Cardiac muscle cell (in vitro differentiated cells and primary cell): ENCODE data around the gene TLK2. TPM values are rescaled to one million over a fixed set of nuclear protein-coding genes. Genes with fewer than 3 reads are reported as not detected.
"Not testable (repeated sequence)": the region's sequence is repeated elsewhere in the genome, so short reads cannot be mapped to it uniquely, and the experiment has no call there.

ENCODE experiments used
- DNase-seq, 2 donors: peaks; one replicate each; pipeline versions ENCODE4 v3.0.0 to v3.0.0-alpha.2; 2010 to 2017; ENCODE audit warnings: low read depth in 1 of 2, low spot score in 1 of 2
- H3K27ac ChIP-seq: fragments of 200-600 bp; sonication (generic); 2 replicates; pipeline ENCODE4 v1.5.1; 2016
- H3K27me3 ChIP-seq: fragments of 200-600 bp; sonication (generic); 2 replicates; pipeline ENCODE4 v1.6.0; 2016; ENCODE audit warnings: control low read depth
- H3K36me3 ChIP-seq: fragments of 200-600 bp; sonication (generic); 2 replicates; pipeline ENCODE4 v1.5.1; 2016; ENCODE audit warnings: control low read depth
- H3K4me1 ChIP-seq: fragments of 200-600 bp; sonication (generic); 2 replicates; pipeline ENCODE4 v1.8.1; 2017; ENCODE audit warnings: low read depth, mild to moderate bottlenecking, mixed run types
- H3K4me3 ChIP-seq: fragments of 200-600 bp; sonication (generic); 2 replicates; pipeline ENCODE4 v1.5.1; 2016; ENCODE audit warnings: mild to moderate bottlenecking
- H3K9me3 ChIP-seq: fragments of 200-600 bp; sonication (generic); 2 replicates; pipeline ENCODE4 v1.5.1; 2017; ENCODE audit warnings: low read depth, mild to moderate bottlenecking, control low read depth
- CTCF ChIP-seq: IDR thresholded peaks from 2 replicates; pipeline ENCODE4 v1.5.1; 2012; ENCODE audit warnings: low read depth, mild to moderate bottlenecking, low read length
- polyA plus RNA-seq: library from polyadenylated mRNA; unstranded; fragments of >200 nt; fragmentation: Nextera tagmentation; extraction: Ambion mirVana; gene quantifications from 2 replicates; pipeline ENCODE4 v1.2.1, GENCODE V29; 2016
- total RNA-seq: library from RNA; depleted of rRNA; stranded (reverse); fragments of >200 nt; gene quantifications from 2 replicates; pipeline ENCODE4 v1.2.3, GENCODE V29; 2016

Gene TLK2
- total and polyA plus RNA-seq, 2 experiments from 2014 or later: 36.8 to 43.1 TPM

GRCh38 chr17:62588109-62588508, 109.5 kb downstream of the TLK2 start:
- Histone ChIP-seq H3K27me3 (no peaks in the 10 kb centered on the region), H3K36me3 (peaks cover 8% of the 10 kb centered on the region), H3K4me3 (no peak overlapping the region), H3K9me3 (no peaks in the 10 kb centered on the region), H3K4me1 (peaks cover 20% of the 10 kb centered on the region), H3K27ac (peak overlapping the region; percentile 2)
- no peak for TF ChIP-seq CTCF
- no peak for DNase-seq

- Histone ChIP-seq H3K27me3 (no peaks in the 10 kb centered on the region), H3K4me1 (no peaks in the 10 kb centered on the region), H3K27ac (peak overlapping the region; percentile 8), H3K9me3 (no peaks in the 10 kb centered on the region), H3K36me3 (peaks cover 11% of the 10 kb centered on the region), H3K4me3 (no peak overlapping the region)
- DNase-seq: no peak
- TF ChIP-seq CTCF: no peak
Measured at GRCh38 chr17:62591333-62591732, 112.7 kb downstream of the TLK2 start.

GRCh38 chr17:62591822-62592221, 113.2 kb downstream of the TLK2 start:
- Histone ChIP-seq H3K36me3 (peaks cover 14% of the 10 kb centered on the region), H3K27ac (peak overlapping the region; percentile 8)
- H3K27me3 ChIP-seq, H3K9me3 ChIP-seq, H3K4me3 ChIP-seq, H3K4me1 ChIP-seq, DNase-seq: not testable (repeated sequence)

- H3K4me3 ChIP-seq: no peak overlapping the region
- H3K27ac ChIP-seq: peak overlapping the region; percentile 22
- no peak for TF ChIP-seq CTCF
- H3K9me3 ChIP-seq: no peaks in the 10 kb centered on the region
- H3K36me3 ChIP-seq: peaks cover 20% of the 10 kb centered on the region
- H3K27me3 ChIP-seq: no peaks in the 10 kb centered on the region
- no peak for DNase-seq
- H3K4me1 ChIP-seq: no peaks in the 10 kb centered on the region
Measured at GRCh38 chr17:62592341-62593099, 113.9 kb downstream of the TLK2 start.

DNA sequence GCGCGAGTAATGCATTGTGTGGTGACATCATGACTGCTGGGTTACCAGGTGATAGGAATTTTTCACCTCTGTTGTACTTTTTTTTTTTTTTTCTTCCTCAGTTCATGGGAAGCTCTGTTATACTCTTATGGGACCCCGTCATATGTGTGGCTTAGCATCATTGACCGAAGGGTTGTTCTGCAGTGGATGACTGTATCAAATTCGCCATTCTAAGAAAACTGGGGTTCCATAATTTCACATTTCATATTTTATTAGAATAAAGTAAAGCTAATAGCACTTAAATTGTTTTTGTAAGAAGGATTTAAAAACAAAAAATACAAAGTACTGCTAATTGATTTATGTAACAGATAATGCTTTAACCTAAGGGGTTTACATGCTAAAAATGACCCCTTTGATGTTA, 116.9 kb downstream of the TLK2 start:
- no peak for DNase-seq
- Histone ChIP-seq H3K27ac (no peak overlapping the region), H3K4me1 (no peaks in the 10 kb centered on the region), H3K4me3 (no peak overlapping the region), H3K27me3 (no peaks in the 10 kb centered on the region), H3K9me3 (no peaks in the 10 kb centered on the region), H3K36me3 (peaks cover 29% of the 10 kb centered on the region)
- TF ChIP-seq CTCF: no peak

- no peak for TF ChIP-seq CTCF
- H3K4me3 ChIP-seq: no peak overlapping the region
- H3K36me3 ChIP-seq: peaks cover 30% of the 10 kb centered on the region
- no peaks in the 10 kb centered on the region for H3K27me3 ChIP-seq
- H3K4me1 ChIP-seq: no peaks in the 10 kb centered on the region
- no peaks in the 10 kb centered on the region for H3K9me3 ChIP-seq
- no peak overlapping the region for H3K27ac ChIP-seq
- no peak for DNase-seq
Measured at GRCh38 chr17:62596662-62597061, 118.0 kb downstream of the TLK2 start.
